PC-9 (cell line): ENCODE data around the gene CUL2. TPM values are rescaled to one million over a fixed set of nuclear protein-coding genes. Genes with fewer than 3 reads are reported as not detected.

Experiments
- BruUV-seq: library from RNA; stranded (reverse); fragments of 400-500 nt; replicated peaks from 2 replicates; lab custom pipeline; 2021; lab: Mats Ljungman, UMichigan
- CTCF ChIA-PET: fragments of 300-600 bp; sonication (Branson Sonifier 250); formaldehyde crosslinking; loops from one replicate; lab custom pipeline; 2022; ENCODE audit warnings: antibody characterized with exemption; lab: Charles Lee
- POLR2A ChIA-PET: fragments of 300-600 bp; sonication (Branson Sonifier 250); formaldehyde crosslinking; loops from one replicate; lab custom pipeline; 2022; ENCODE audit warnings: antibody characterized with exemption; ENCODE audit not compliant: unreplicated experiment; lab: Charles Lee
- DNase-seq, 2 experiments: peaks; one replicate each; pipeline versions ENCODE4 v3.0.0 to v3.0.0-alpha.2; 2015 to 2022; ENCODE audit warnings: mixed read lengths in 1 of 2
- H2AFZ ChIP-seq: fragments of 200-600 bp; sonication (generic); 2 replicates; pipeline ENCODE4 v1.8.1; 2017; ENCODE audit warnings: antibody characterized with exemption
- H3F3A ChIP-seq: fragments of 200-600 bp; sonication (generic); 2 replicates; pipeline ENCODE4 v1.8.1; 2017; ENCODE audit warnings: antibody characterized with exemption, mild to moderate bottlenecking, low read depth; ENCODE audit not compliant: insufficient read depth
- H3K27ac ChIP-seq: fragments of 200-600 bp; sonication (generic); 2 replicates; pipeline ENCODE4 v1.6.1; 2016; ENCODE audit warnings: mixed run types
- H3K27me3 ChIP-seq: fragments of 200-600 bp; sonication (generic); 2 replicates; pipeline ENCODE4 v1.6.1; 2016; ENCODE audit warnings: low read depth, mixed run types; ENCODE audit not compliant: insufficient read depth
- H3K36me3 ChIP-seq: fragments of 200-600 bp; sonication (generic); 2 replicates; pipeline ENCODE4 v1.6.1; 2016; ENCODE audit warnings: low read depth, mixed run types
- H3K4me1 ChIP-seq: fragments of 200-600 bp; sonication (generic); replicated peaks from 2 replicates; pipeline ENCODE4 v1.6.1; 2016; ENCODE audit warnings: mixed run types; ENCODE audit not compliant: insufficient read depth
- H3K4me2 ChIP-seq: fragments of 200-600 bp; sonication (generic); 2 replicates; pipeline ENCODE4 v1.6.1; 2017; ENCODE audit warnings: mixed run types
- H3K4me3 ChIP-seq: fragments of 200-600 bp; sonication (generic); 2 replicates; pipeline ENCODE4 v1.6.1; 2016; ENCODE audit warnings: mixed run types
- H3K79me2 ChIP-seq: fragments of 200-600 bp; sonication (generic); 2 replicates; pipeline ENCODE4 v1.6.1; 2017; ENCODE audit warnings: low read depth, mixed run types
- H3K9me2 ChIP-seq: fragments of 200-600 bp; sonication (generic); 2 replicates; pipeline ENCODE4 v1.8.1; 2017; ENCODE audit warnings: mild to moderate bottlenecking; ENCODE audit not compliant: insufficient read depth
- H3K9me3 ChIP-seq: fragments of 200-600 bp; sonication (generic); 2 replicates; pipeline ENCODE4 v1.8.1; 2016; ENCODE audit warnings: low read depth; ENCODE audit not compliant: insufficient read depth
- H4K20me1 ChIP-seq: fragments of 200-600 bp; sonication (generic); 2 replicates; pipeline ENCODE4 v1.8.1; 2017; ENCODE audit not compliant: insufficient read depth
- CTCF ChIP-seq: fragments of 200-600 bp; sonication (generic); conservative IDR thresholded peaks from 2 replicates; pipeline ENCODE4 v1.6.1; 2017; ENCODE audit warnings: mixed run types, antibody characterized with exemption, mild to moderate bottlenecking, moderate library complexity
- EZH2 ChIP-seq: fragments of 200-600 bp; sonication (generic); IDR thresholded peaks from 2 replicates; pipeline ENCODE4 v1.8.0; 2017; ENCODE audit warnings: antibody characterized with exemption, low read depth
- intact Hi-C: fragments of 100-400 bp; cut with micrococcal nuclease; formaldehyde crosslinking; loops from one replicate; pipeline ENCODE4 v1.10.0; 2022; ENCODE audit not compliant: unreplicated experiment
- total RNA-seq: library from RNA; stranded (reverse); gene quantifications from 2 replicates; pipeline ENCODE4 v1.2.3, GENCODE V29; 2021

CUL2 gene
- total RNA-seq, 1 experiment from 2014 or later, result 31.5 TPM

DNA sequence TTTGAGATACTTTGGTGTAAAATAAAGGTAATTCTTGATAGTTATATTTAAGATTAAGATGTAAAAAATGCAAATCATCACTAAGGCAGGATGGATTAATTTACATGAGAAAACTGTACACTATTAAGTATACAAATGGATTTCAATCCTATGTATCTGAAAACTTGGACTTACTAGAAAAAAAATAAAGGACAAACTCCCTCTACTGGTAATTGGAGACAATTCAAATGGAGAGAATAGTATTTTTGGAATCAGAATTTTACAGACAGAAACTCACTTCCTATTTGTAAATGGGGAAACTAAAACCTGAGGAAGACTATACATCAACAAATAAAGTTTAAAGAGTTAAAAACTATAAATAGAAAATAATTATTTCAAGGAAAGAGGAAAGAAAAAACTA, 62.6 kb downstream of the CUL2 start:
- H3K4me1 ChIP-seq, result no peaks in the 10 kb centered on the region
- no peak overlapping the region for H3K4me3 ChIP-seq
- no peaks in the 10 kb centered on the region for H3F3A ChIP-seq
- no peaks in the 10 kb centered on the region for H3K9me3 ChIP-seq
- ChIA-PET POLR2A (no interaction called here), CTCF (interaction anchor here (1.1 kb wide), 1 partner anchor 33 kb away, joined by 6 read pairs; no protein-coding TSS in a partner anchor)
- no peak for TF ChIP-seq EZH2
- peak; percentile 63 for TF ChIP-seq CTCF
- no peaks in the 10 kb centered on the region for H3K9me2 ChIP-seq
- no peak overlapping the region for H2AFZ ChIP-seq
- intact Hi-C loops, result loop anchor here (2.0 to 5.0 kb wide), 2 partner anchors 33 to 370 kb away; no protein-coding TSS in a partner anchor
- H3K27me3 ChIP-seq, result no peaks in the 10 kb centered on the region
- no peak overlapping the region for H3K4me2 ChIP-seq
- H4K20me1 ChIP-seq, result no peaks in the 10 kb centered on the region
- no peak overlapping the region for H3K27ac ChIP-seq
- H3K36me3 ChIP-seq, result no peaks in the 10 kb centered on the region
- DNase-seq, result no peak
- H3K79me2 ChIP-seq, result no peaks in the 10 kb centered on the region
- BruUV-seq, result no TSS peak

DNA sequence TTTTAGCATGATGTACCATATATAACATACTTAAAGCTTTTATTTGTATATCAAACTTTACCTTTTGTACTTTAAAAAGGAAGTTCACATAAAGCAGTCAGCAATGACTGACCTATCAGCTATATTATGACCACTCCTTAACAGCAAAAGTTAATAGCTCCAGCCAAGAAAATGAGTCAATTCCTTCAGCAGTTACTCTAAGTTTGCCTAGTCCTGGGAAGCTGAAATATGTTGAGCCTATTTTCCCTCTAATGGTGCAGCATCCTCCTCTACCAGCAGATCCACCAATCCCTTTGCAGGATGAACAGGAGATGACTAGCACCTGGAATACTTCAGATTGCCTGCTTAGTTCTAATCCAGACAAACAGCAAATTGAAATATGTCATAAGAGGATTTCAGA, 64.2 kb downstream of the CUL2 start:
- Histone ChIP-seq H3K79me2 (no peaks in the 10 kb centered on the region), H3K9me3 (no peaks in the 10 kb centered on the region), H2AFZ (no peak overlapping the region), H3K36me3 (no peaks in the 10 kb centered on the region), H3K4me1 (no peaks in the 10 kb centered on the region), H3K4me3 (no peak overlapping the region), H4K20me1 (no peaks in the 10 kb centered on the region), H3K4me2 (no peak overlapping the region), H3F3A (no peaks in the 10 kb centered on the region), H3K9me2 (no peaks in the 10 kb centered on the region), H3K27ac (no peak overlapping the region), H3K27me3 (no peaks in the 10 kb centered on the region)
- BruUV-seq, result no TSS peak
- TF ChIP-seq CTCF, result no peak
- TF ChIP-seq EZH2, result no peak
- intact Hi-C loops, result loop anchor here (2.0 to 5.0 kb wide), 2 partner anchors 31 to 369 kb away; no protein-coding TSS in a partner anchor
- no peak for DNase-seq
- ChIA-PET CTCF (no interaction called here), POLR2A (interaction anchor here (0.6 kb wide), 2 partner anchors 135 to 353 kb away, joined by 4 read pairs; no protein-coding TSS in a partner anchor)

DNA sequence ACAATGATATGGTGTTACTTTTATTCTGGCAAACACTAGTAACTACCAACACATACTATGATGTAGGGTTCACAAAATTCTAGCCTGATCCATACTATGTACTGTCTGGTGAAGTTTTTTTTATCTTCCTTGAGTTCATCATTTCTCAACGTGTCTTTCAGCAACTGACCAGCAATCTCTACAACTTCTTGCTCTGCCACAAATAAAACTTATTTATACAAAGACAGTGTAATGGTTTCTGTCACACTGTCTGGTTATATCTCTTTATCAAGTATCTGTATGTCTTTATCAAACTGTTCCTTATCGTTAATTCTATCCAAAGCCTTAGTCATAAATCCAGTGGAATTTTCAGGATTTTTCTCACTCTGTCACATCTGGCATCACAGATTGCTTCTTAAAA, 69.7 kb downstream of the CUL2 start:
- TF ChIP-seq CTCF (no peak), EZH2 (no peak)
- no peaks in the 10 kb centered on the region for H3K9me3 ChIP-seq
- H3K27ac ChIP-seq, result no peak overlapping the region
- BruUV-seq, result no TSS peak
- H3K79me2 ChIP-seq, result no peaks in the 10 kb centered on the region
- H3F3A ChIP-seq, result no peaks in the 10 kb centered on the region
- intact Hi-C loops, result no loop called here
- no peaks in the 10 kb centered on the region for H3K4me1 ChIP-seq
- no peak overlapping the region for H2AFZ ChIP-seq
- no peaks in the 10 kb centered on the region for H3K36me3 ChIP-seq
- POLR2A ChIA-PET, result no interaction called here
- H3K4me2 ChIP-seq, result no peak overlapping the region
- no peaks in the 10 kb centered on the region for H4K20me1 ChIP-seq
- CTCF ChIA-PET, result no interaction called here
- DNase-seq, result no peak
- H3K27me3 ChIP-seq, result no peaks in the 10 kb centered on the region
- H3K9me2 ChIP-seq, result no peaks in the 10 kb centered on the region
- H3K4me3 ChIP-seq, result no peak overlapping the region
